H1 (cell line): ENCODE results near the gene AP5Z1.

Experiments
- BCL11A ChIP-seq, 2 experiments: IDR thresholded peaks; one replicate each; pipeline ENCODE4 v1.6.1; 2011; ENCODE audit warnings: low read depth in 2 of 2, low read length in 2 of 2, mild to moderate bottlenecking in 2 of 2
- EGR1 ChIP-seq: IDR thresholded peaks from 2 replicates; pipeline ENCODE4 v1.6.1; 2011; ENCODE audit warnings: low read depth, low read length, borderline replicate concordance
- GABPA ChIP-seq: IDR thresholded peaks from 2 replicates; pipeline ENCODE4 v1.6.1; 2011; ENCODE audit warnings: mild to moderate bottlenecking, low read length, moderate library complexity, borderline replicate concordance; ENCODE audit not compliant: insufficient read depth
- JUN ChIP-seq: IDR thresholded peaks from 2 replicates; pipeline ENCODE4 v1.6.1; 2011; ENCODE audit warnings: low read depth, mild to moderate bottlenecking, improper control_type of control experiment, low read length
- NRF1 ChIP-seq: IDR thresholded peaks from 2 replicates; pipeline ENCODE4 v1.6.1; 2011; ENCODE audit warnings: mild to moderate bottlenecking, low read depth, low read length, improper control_type of control experiment
- POLR2AphosphoS5 ChIP-seq: IDR thresholded peaks from 2 replicates; pipeline ENCODE4 v1.6.1; 2011; ENCODE audit warnings: low read depth, low read length
- SP1 ChIP-seq: IDR thresholded peaks from 2 replicates; pipeline ENCODE4 v1.6.1; 2011; ENCODE audit warnings: low read depth, low read length
- SP4 ChIP-seq: IDR thresholded peaks from 2 replicates; pipeline ENCODE4 v1.6.1; 2012; ENCODE audit warnings: low read length, inconsistent platforms
- TF ChIP-seq, protein P1 (sequence below), 3 experiments: IDR thresholded peaks; 1 replicate in 2 of 3; 2 replicates in 1 of 3; pipeline versions ENCODE4 v1.5.1 to v1.6.1; 2011; ENCODE audit warnings: low read length in 3 of 3, mild to moderate bottlenecking in 3 of 3, inconsistent platforms in 2 of 3, low read depth in 1 of 3, moderate library complexity in 1 of 3; ENCODE audit not compliant: insufficient read depth in 1 of 3; ENCODE audit errors: control extremely low read depth in 1 of 3
- TF ChIP-seq, protein P2 (sequence below): IDR thresholded peaks from 2 replicates; pipeline ENCODE4 v1.6.1; 2011; ENCODE audit warnings: low read depth, mild to moderate bottlenecking, low read length; ENCODE audit not compliant: insufficient read depth

DNA sequence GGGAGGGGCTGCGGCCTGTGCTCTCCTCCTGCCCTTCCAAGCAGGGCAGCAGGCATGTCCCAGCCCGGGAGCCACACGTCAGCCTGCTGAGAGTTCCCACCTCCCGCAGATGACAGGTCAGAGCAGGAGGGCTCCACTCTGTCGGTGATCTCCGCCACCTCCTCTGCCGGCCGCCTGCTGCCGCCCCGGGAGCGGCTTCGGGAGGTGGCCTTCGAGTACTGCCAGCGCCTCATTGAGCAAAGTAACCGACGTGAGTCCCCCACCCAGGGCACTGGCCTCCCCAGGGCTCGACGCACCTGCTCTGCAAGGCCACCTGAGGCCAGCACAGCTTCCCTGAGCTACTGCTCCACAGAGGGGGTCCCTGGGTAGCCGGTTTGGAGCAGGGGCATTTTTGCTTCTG, 9.4 kb downstream of the AP5Z1 start:
- TF ChIP-seq SP4, result no peak
- TF ChIP-seq, protein P1, sequence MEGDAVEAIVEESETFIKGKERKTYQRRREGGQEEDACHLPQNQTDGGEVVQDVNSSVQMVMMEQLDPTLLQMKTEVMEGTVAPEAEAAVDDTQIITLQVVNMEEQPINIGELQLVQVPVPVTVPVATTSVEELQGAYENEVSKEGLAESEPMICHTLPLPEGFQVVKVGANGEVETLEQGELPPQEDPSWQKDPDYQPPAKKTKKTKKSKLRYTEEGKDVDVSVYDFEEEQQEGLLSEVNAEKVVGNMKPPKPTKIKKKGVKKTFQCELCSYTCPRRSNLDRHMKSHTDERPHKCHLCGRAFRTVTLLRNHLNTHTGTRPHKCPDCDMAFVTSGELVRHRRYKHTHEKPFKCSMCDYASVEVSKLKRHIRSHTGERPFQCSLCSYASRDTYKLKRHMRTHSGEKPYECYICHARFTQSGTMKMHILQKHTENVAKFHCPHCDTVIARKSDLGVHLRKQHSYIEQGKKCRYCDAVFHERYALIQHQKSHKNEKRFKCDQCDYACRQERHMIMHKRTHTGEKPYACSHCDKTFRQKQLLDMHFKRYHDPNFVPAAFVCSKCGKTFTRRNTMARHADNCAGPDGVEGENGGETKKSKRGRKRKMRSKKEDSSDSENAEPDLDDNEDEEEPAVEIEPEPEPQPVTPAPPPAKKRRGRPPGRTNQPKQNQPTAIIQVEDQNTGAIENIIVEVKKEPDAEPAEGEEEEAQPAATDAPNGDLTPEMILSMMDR (IDR thresholded peaks at IDR 0.05; ENCODE audit: control extremely low read depth in 1 of 3, insufficient read depth in 1 of 3, low read depth in 1 of 3, low read length in 3 of 3), result no peak
- TF ChIP-seq JUN, result no peak
- no peak for TF ChIP-seq BCL11A (IDR thresholded peaks at IDR 0.05; ENCODE audit: low read depth in 2 of 2, low read length in 2 of 2)
- TF ChIP-seq, protein P2, sequence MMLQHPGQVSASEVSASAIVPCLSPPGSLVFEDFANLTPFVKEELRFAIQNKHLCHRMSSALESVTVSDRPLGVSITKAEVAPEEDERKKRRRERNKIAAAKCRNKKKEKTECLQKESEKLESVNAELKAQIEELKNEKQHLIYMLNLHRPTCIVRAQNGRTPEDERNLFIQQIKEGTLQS, result no peak
- TF ChIP-seq GABPA, result no peak
- TF ChIP-seq EGR1, result no peak
- no peak for TF ChIP-seq NRF1
- no peak for TF ChIP-seq POLR2AphosphoS5
- no peak for TF ChIP-seq SP1
